GM21576 (cell line): Measurements from ENCODE around the gene AQP6.

Source experiments
- ATAC-seq: cut with Tn5 transposase; IDR thresholded peaks from one replicate; pipeline ENCODE4 v1.9.1; 2021; ENCODE audit warnings: mild to moderate bottlenecking, moderate library complexity; ENCODE audit not compliant: unreplicated experiment

Gene AQP6

DNA sequence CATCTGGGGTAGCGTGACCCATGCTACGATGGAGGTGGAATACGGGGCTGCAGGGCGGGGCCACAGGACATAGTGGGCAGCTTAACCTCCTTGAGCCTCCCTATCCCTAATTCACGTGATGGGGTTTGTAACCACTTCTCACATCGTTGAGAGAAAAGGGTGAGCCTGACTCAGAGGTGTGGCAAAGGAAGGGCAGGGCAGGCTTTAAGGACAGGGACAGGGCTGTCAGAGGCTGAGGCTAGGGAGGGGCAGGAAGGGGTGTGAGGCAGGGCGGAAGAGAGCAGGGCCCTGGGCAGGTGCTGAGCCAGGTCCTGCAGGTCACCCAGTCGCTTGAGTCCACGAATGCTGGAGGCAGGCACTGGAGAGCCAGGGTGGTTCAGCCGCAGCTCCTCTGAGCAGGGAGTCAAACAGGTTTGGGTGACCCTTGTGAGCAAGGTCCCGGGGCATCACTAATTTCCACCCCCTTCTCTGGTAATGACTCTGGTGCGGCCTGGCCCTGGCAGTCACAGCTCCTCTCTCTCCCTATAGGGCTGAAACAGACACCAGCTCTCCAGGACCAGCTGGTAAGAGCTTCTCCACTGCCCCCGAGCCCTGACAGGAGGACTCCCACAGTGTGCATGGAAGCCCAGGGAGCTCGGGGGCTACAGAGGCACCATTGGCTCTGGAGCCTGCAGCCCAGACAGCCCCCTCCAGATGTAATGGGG is 29.7 kb upstream of the AQP6 start:
- no peak for ATAC-seq

DNA sequence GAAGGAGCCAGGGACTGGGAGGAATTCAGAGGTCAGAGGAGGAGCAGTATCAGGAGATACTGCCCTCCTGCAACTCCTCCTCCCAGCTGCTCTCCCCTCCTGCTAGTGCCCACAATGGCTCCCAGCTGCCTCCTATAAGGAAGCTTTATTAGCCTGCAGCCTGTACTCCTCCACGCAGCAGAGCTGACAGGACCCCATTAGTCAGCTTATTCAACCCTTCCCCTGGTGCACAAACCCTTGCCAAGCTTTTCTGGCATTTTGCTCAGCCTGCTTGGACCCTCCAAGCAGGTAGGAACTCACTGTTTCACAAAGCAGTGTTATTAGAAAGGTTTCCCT is 29.2 kb upstream of the AQP6 start:
- no peak for ATAC-seq

DNA sequence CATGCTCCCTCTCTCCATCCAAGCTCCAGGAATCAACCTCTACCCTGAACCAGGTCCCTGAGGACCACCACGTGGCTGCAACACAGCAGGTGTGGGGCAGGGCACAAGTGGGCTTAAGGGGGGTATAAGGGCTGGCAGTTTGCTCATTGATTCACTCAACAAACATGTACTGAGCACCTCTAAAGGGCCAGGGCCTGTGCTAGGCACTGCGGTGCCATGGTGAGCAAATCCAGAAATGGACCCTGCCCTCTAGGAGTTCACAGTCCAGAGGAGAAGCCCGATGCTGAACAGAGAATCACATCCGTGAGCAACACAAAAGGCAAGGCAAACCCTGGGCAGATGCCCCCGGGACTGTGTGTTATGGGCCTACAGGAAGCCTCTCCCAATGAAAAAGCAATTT is 28.7 kb upstream of the AQP6 start:
- ATAC-seq, result no peak

DNA sequence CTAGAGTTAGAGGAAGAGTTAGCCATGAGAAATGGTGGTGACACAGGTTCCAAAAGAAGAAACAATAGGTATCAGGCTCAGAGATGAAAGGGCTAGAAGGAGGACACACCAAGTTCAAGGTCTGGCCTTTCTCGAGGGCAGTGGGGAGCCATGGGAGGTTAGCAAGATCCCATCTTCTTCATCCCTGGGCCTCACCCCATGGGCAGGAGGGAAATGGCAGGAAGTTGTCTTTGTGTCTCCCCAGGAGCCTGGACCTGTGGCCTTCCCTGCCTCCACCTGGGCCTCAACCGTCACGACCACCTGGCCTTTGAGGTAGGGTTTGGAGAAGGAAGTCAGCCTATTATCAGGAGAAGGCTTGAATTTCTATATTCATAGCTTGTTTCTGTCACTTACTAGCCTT is 28.0 kb upstream of the AQP6 start:
- no peak for ATAC-seq

DNA sequence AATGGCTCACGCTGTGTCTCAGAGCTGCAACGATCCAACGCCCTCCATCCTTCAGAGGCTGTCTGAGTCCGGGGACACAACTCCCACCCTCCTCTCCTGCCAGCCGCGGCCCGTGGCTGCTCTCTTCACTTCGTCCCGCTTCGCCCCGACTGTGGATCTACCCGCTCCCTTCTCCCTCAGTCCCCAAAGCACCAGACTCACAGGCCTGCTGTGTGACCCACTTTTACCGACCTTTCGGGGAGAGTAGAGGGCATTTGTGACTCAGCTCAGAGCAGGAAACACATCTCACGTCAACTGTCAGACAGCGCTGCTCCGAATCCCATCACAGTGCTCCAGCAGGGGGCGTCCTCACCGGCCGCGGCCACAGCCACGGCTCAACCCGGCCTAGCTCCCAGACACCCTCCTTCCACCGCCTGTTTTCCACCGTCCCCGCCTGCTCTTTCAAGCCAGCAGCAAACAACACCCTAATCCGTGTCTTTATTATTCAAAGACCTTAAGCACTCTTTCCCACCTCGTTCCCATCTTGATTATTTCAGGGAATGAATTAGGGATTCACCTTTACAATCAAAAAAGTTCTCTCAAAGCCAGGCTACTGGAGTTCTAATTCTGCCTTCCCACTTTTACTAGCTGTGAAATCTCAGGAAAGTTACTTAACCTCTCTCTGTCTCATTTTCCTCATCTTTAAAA is 27.2 kb upstream of the AQP6 start:
- ATAC-seq, result peak; percentile 87

DNA sequence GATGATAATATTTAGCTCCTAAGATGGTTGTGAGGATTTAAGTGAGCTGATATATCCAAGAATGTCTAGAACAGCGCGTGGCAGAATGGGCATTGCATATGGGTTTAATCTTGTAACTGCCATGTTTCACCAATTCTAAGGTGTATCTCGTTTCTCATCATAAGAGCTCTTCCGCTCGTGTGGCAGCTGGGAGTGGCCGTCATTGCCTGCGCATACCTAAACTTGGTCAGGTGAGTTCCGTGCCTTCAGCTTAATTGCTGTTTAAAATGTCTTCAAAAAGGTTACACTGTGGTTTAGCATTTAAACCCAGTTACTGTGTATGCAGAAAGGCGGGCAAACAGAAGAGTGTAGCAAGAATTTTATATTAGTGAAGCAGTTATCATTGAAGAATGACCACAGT is 26.7 kb upstream of the AQP6 start:
- ATAC-seq, result no peak

DNA sequence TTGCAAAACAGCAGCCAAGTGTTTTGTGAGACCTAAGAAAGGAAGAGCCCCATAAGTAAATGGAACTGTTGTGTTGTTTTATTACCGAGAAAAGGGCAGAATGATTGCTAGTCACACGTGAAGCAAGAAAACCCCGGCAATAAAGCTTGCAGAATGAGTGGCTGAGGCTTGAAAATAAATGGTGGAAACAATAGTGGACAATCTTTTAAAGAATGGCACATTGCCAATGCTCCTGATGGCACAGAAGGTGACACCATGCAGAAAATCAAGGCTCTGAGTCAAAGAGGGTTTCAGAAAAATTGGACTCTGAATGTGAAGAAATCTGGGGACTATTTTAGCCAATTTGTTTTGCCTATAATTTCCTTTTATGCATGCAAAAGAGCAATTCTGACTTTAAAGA is 26.2 kb upstream of the AQP6 start:
- ATAC-seq, result no peak

DNA sequence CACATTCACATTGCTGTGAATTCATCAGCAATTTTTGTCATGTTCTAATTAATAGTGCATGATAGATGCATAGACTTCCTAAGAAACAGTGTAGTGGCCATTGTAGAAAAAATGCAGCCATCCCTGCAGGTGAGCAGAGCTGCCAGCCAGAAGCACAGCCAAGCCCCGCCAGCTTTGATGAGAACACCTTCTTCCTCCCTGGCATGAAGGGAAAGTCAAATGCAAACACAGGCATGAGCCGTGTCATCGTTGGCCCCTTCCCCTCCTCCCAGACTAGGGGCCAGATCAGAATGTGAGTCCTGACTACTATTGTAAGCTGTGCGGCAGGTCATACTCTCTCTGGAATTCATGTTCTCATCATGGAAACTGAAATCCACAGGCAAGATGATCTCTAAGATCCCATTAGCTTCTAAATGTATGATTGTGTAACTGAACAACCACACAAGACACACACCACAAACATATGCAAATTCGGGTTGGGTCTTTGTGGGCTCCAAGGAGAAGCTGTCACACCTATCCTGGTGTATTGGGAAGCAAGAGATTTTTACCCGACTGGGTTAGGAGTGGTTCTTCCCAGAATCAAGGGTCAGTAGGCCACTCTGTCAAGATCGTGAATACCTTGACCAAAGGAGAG is 25.0 kb upstream of the AQP6 start:
- no peak for ATAC-seq

DNA sequence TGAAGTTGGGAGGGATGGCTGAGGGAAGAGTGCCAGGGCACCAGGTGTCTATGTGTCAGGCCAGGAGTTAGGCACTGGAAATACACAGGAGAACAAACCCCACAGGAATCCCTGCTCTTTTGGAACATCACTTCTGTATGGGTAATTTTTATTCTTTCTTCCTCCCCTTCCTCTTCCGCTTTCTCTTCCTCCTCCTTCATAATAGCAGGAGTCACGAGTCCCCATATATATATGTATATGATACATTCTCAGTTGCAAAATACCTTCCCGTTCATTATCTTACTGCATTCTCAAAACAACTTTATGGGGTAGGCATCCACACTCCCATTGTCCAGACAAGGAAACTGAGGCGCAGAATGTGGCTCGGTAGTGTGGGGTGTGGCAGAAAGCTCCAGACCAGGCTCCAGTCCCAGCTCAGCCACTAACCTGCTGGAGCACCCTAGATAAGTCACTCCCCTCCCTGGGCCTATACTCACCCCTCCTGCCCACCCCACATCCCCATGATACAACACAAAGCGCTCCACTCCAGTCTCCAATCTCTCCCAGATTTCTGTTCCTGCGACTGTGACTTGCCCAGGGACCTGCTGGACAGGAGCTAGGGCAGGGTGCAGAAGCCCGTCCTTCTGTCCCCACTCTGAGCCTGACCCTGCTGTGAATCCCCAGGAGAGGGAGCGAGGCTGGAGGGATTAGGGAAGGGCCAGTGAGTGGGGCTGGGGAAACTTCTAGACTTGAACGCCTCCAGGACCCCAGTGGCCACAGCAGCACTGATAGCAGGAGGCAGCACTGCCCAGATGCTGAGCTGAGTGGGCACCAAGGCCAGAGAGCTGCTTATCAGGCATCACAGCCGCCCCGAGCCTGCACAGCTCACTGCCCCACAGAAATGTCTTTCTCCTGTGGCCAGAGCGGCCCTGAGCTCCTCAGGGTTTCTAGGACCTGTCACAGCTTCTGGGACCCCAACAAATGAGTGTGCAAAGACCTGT is 23.6 kb upstream of the AQP6 start:
- ATAC-seq, result no peak

DNA sequence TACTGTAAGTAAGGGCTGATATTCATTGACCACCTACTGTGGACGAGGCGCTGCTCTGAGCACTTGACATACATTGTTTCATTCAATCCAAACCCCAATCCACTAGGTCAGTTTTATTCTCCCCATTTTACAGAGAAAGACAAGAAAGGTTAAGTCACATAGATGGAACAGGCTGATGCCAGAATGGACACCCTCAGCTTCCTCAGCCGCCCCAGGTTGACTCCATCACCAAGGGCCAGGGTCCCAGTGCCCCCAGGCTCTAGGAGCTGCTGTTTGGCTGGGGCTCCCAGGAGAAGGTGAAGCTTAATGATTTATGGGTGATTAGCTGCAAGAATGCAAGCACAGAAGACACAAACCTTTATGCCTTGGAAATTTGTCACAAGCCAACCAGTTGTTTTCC is 22.9 kb upstream of the AQP6 start:
- ATAC-seq, result no peak

DNA sequence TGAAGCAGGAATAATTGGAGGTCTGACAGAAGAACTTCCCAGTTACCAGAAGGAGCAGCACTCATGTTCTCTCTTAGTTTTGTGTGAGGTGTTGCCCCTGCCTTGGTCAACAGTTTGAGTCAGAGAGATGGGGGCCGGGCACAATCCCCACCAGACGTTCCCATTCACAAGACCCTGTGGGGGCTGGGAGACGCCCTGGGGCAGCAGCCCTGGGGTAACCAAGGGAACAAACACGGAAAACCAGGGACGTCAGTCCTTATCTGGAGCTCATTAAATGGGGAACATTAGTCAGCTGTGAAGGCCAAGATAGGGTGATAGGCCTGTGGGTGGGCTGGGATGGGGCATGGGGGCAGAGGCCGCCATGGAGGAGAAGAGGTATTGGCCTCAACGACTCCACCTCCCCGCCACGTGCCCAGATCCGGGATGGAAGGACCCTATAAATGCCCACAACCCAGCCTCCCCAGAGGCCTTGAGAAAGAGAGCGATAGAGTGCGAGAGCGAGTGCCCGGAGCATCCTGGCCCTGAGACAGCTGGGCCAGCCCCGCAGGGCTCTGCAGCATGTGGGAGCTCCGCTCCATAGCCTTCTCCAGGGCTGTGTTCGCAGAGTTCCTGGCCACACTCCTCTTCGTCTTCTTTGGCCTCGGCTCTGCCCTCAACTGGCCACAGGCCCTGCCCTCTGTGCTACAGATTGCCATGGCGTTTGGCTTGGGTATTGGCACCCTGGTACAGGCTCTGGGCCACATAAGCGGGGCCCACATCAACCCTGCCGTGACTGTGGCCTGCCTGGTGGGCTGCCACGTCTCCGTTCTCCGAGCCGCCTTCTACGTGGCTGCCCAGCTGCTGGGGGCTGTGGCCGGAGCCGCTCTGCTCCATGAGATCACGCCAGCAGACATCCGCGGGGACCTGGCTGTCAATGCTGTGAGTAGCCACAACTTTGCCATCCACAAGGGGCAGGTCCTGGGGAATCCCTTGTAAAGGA is 22.2 kb upstream of the AQP6 start, which contains the start of gene AQP2:
AQP2 (plus strand) TSS at position 465 of the 979 bp plus-strand sequence; CDS start at position 559, 94 bp downstream.
- no peak for ATAC-seq

DNA sequence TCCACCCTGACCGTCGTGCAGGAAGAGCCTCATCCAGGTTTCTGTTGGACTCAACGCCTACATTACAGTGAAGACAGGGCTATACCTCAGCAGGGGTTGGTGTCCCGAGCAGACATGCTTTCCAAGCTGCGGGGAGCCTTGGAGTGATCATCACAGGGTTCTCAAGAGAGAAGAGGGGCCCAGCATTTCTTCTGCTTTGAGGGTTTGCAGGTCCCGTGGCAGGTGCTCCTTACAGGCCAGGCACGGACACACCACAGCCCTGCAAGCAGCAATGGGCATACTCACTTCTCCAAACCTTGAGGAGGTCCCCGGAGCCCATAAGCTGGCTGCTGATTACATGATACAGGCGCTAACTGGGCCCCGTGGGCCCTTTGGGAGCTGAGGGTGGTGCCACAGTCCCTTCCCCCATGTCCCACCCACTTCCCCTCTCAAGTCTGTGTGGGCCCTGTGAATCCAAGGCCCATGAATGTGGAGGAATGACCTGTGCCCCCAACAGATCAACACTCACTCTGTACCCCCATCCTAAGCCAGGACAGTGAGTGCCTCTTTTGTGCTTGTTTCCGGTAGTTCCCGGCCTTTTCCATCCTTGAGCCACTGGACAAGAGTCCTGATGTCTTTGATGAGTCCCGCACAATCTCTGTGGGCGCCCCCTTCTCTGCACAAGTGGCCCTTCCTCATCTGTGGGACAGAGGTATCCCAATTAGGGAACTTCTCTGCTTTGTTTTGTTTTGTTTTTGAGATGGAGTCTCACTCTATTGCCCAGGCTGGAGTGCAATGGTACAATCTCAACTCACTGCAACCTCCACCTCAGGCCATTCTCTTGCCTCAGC is 21.1 kb upstream of the AQP6 start:
- ATAC-seq, result no peak

DNA sequence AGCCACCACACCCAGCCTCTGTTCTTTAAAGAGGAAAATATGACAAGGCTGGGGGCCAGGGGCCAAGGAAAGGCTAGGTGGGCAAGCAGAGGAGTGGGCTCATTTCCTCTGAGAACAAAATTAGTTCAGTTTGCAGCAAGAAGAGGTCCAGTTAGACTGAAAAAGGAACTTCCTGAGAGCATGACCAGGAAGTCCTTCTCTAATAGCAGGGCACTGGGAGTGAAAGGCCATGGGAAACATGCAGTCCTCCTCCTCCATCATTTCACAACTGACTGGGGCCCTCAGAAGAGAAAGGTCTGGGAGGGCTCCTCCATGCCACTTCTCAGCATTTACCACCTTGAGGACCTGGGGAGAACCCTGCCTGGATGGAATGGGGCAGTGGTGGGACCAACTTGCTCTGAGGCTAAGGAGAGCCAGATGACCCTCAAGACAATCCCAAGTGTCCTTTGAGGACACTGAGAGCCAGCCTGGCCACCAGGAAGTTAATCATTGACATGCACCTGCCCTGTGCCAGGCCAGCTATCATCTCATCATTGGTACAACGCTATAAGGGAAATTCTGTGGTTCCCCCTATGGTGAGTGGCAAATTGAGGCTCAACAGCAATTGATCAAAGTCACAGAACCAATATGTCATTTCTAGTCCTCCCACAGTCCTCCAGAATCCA is 20.2 kb upstream of the AQP6 start:
- ATAC-seq, result no peak

DNA sequence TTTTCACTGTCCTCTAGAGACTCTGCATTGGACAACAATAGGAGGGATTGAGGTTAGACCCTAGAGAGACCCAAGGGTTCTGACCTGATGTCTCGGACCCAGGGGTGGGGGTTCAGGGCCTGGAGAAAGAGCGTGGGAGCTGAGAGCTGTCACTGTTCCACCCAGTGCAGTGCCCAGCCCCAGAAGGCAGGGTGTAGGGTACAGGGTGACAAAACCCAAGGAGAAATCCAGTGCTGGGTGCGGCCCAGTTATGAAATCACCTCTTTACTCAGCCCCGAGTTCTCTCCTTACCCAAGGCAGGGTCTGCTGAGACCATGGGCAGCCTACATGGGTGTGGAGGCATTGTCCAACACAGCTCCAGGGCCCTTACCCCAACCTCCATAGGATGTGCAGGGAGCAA is 19.6 kb upstream of the AQP6 start:
- ATAC-seq, result no peak

DNA sequence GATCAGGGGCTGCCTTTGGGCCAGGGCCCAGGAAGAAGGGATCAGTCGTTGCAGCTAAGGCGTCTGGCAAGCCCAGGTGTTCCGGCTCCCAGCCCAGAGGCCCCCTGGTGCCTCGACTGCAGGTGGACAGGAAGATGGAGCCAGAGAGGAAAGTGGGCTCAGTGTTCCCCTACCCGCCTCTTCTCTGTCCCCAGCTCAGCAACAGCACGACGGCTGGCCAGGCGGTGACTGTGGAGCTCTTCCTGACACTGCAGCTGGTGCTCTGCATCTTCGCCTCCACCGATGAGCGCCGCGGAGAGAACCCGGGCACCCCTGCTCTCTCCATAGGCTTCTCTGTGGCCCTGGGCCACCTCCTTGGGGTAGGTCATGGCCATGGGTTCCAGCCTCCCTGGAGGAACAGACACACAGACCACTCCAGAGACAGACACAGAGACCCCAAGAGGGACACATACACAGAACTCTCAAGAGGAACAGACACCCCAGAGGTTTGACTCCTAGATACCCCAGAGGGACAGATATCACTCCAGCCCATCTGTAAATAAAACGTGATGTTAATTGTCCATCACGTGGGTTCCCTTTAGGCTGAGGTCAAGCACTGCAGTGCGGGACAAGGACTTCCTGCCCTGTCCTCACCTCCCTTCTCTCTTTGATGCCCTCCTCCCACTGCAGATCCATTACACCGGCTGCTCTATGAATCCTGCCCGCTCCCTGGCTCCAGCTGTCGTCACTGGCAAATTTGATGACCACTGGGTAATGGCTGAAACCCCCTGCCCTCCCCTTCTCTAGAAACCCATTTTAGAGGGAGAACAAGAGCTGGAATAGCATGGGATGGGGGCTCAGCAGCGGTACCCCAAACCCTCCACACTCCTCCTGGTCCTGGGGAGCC is 18.5 kb upstream of the AQP6 start:
- no peak for ATAC-seq

DNA sequence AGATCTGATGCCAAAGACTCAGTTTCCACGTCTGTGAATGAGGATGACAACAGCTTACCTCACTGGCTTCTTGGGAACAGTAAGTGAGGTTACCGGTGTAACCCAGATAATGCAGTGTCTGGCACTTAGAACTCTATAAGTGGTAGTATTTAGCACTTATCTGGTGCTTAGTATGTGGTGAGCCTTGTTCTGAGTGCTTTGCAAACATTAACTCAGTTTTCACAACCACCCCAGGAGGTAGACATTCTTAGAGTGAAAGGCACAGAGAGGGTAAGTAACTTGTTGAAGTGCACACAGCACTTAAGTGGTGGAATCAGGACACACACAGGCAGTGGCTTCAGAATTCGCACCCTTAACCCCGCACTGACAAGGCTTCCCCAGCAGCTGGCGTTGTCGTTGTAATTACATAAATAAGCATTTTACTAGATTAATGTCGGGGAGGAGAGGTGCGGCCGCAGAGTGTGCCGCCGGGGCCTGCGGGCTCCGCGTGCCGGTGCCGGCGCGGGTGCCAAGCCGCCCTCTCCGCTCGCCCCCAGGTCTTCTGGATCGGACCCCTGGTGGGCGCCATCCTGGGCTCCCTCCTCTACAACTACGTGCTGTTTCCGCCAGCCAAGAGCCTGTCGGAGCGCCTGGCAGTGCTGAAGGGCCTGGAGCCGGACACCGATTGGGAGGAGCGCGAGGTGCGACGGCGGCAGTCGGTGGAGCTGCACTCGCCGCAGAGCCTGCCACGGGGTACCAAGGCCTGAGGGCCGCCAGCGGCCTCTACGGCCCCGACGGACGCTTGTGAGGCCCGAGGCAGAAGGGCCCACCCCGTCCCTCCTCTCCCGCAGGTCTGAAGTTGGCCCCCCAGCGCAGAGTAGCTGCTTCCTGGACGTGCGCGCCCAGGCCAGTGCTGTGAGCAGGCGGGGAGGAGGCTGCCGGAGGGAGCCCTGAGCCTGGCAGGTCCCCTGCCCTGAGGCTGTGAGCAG is 17.6 kb upstream of the AQP6 start:
- no peak for ATAC-seq
